ENCODE results near the gene STAT4.

The STAT4 gene

GRCh38 chr2:191190435-191190834 lies 39.6 kb upstream of the STAT4 start:
- ChIA-PET CTCF (no interaction called here), POLR2A (ENCODE audit: low non-redundant PET) (no interaction called here)

GRCh38 chr2:191189112-191189635 lies 38.4 kb upstream of the STAT4 start:
- ChIA-PET POLR2A (ENCODE audit: low non-redundant PET) (no interaction called here), CTCF (no interaction called here)
- no peak for DNase-seq (ENCODE audit: low spot score)
- TF ChIP-seq, protein P1, sequence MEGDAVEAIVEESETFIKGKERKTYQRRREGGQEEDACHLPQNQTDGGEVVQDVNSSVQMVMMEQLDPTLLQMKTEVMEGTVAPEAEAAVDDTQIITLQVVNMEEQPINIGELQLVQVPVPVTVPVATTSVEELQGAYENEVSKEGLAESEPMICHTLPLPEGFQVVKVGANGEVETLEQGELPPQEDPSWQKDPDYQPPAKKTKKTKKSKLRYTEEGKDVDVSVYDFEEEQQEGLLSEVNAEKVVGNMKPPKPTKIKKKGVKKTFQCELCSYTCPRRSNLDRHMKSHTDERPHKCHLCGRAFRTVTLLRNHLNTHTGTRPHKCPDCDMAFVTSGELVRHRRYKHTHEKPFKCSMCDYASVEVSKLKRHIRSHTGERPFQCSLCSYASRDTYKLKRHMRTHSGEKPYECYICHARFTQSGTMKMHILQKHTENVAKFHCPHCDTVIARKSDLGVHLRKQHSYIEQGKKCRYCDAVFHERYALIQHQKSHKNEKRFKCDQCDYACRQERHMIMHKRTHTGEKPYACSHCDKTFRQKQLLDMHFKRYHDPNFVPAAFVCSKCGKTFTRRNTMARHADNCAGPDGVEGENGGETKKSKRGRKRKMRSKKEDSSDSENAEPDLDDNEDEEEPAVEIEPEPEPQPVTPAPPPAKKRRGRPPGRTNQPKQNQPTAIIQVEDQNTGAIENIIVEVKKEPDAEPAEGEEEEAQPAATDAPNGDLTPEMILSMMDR (conservative IDR thresholded peaks at IDR 0.05; ENCODE audit: low read depth): no peak
- no peak overlapping the region for H3K27ac ChIP-seq

More at GRCh38 chr2:191190435-191190834, 39.6 kb upstream of the STAT4 start:
- H3K27ac ChIP-seq: no peak overlapping the region
- DNase-seq (ENCODE audit: low spot score): no peak
- TF ChIP-seq, protein P1 (conservative IDR thresholded peaks at IDR 0.05; ENCODE audit: low read depth): no peak

- H3K27ac ChIP-seq: no peak overlapping the region
- POLR2A ChIA-PET (ENCODE audit: low non-redundant PET): no interaction called here
- TF ChIP-seq, protein P1 (conservative IDR thresholded peaks at IDR 0.05; ENCODE audit: low read depth): no peak
- no peak for DNase-seq (ENCODE audit: low spot score)
- CTCF ChIA-PET: no interaction called here
These were observed 37.8 kb upstream of the STAT4 start for GRCh38 chr2:191188550-191189093.

DNA sequence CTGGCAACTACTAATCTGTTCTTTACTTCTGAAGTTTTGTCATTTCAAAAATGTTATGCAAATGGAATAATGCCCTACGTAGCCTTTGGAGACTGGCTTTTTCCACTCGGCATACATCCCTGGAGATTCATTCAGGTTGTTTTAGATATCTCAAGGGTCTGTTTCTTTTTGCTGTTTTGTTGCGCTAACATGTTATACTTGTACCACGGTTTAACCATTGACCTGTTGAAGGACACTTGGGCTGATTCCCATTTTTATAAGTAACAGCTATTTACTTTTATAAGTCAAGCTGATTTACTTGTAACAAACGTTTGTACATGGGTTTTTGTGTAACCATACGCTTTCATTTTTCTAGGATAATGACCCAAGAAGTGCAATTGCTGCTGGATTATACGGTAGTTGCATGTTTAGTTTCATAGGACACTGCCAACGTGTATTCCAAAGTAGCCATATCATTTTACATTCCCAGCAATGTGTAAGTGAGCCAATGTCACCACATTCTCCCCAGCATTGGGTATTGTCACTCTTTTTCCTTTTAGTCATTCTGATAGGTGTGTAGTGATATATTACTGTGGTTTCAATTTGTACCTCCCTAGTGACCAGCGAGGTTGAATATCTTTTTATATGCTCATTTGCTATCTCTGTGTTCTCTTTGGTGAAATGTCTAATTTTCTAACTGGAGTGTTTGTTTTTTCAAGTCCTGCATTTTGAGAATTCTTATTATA lies 36.5 kb upstream of the STAT4 start:
- TF ChIP-seq, protein P1 (conservative IDR thresholded peaks at IDR 0.05; ENCODE audit: low read depth): no peak
- CTCF ChIA-PET: no interaction called here
- no peak for DNase-seq (ENCODE audit: low spot score)
- POLR2A ChIA-PET (ENCODE audit: low non-redundant PET): no interaction called here
- no peak overlapping the region for H3K27ac ChIP-seq

DNA sequence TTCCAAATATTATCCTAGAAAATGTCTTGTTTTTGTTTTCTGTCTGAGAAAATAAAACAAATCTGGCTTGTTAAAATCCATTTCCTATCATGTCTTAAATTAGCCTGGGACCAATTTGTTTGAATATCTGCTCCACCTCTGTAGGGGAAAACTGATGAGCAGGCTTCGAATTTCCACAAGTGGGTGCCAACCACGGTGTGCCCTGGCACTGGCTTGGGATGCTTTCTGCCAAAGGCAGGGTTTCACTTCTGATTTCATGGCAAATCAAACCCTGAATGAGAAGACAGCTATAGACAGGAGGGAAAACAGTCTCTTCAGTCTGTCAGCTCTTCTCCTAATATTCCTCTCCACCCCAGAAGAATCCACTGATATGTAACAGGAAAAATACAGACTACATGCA lies 33.7 kb upstream of the STAT4 start:
- no peak for DNase-seq (ENCODE audit: low spot score)
- ChIA-PET POLR2A (ENCODE audit: low non-redundant PET) (no interaction called here), CTCF (interaction anchor here (0.7 kb wide), 1 partner anchor 18 kb away, joined by 3 read pairs; no protein-coding TSS in a partner anchor)
- no peak overlapping the region for H3K27ac ChIP-seq
- TF ChIP-seq, protein P1 (conservative IDR thresholded peaks at IDR 0.05; ENCODE audit: low read depth): no peak

DNA sequence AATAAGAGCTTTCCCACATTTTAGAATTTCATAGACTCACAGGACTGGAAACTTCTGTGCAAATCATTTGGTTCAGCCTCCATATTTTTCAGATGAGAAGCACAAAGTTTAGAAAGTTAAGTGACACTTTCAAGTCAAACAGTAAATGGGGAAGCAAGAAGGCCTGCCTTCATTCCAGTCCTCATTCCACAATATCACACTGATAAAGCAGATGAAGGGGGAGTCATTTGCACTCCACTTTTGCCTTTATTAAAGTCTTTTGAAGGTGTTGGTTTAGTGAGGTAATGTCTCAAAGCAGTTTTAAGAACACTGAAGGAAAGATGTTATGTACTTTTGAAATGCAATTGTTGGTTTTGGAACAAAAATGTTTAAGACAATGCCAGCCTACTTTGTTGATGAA lies 32.7 kb upstream of the STAT4 start:
- ChIA-PET CTCF (interaction anchor here (0.8 kb wide), 1 partner anchor 13 kb away, joined by 3 read pairs; no protein-coding TSS in a partner anchor), POLR2A (ENCODE audit: low non-redundant PET) (no interaction called here)
- TF ChIP-seq, protein P1 (conservative IDR thresholded peaks at IDR 0.05; ENCODE audit: low read depth): no peak
- DNase-seq (ENCODE audit: low spot score): no peak
- H3K27ac ChIP-seq: no peak overlapping the region
